ENCODE measurements around the gene TTC39B. TPM values are rescaled to one million over a fixed set of nuclear protein-coding genes. Genes with fewer than 3 reads are reported as not detected.
"Not testable (repeated sequence)": the region's sequence is repeated elsewhere in the genome, so short reads cannot be mapped to it uniquely, and the experiment has no call there.

Gene TTC39B
- total and polyA plus RNA-seq, 7 donors = 0.18 to 13.1 (median 1.8) TPM

- intact Hi-C loops (cut with DNase I) = no loop called here
- 71 to 97% (median 94%) methylated on average over 2 of the region's 2 CpGs for WGBS, 3 donors
Observed at GRCh38 chr9:15235658-15236057, 71.4 kb downstream of the TTC39B start.

DNA sequence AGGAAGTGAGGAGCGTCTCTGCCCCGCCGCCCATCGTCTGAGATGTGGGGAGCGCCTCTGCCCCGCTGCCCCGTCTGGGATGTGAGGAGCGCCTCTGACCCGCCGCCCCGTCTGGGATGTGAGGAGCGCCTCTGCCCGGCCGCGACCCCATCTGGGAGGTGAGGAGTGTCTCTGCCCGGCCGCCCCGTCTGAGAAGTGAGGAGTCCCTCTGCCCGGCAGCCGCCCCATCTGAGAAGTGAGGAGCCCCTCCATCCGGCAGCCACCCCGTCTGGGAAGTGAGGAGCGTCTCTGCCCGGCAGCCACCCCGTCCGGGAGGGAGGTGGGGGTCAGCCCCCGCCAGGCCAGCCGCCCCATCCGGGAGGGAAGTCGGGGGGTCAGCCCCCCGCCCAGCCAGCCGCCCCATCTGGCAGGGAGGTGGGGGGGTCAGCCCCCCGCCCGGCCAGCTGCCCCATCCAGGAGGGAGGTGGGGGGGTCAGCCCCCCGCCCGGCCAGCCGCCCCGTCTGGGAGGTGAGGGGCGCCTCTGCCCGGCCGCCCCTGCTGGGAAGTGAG, 73.0 kb downstream of the TTC39B start:
- not testable (repeated sequence) for DNase-seq

More at GRCh38 chr9:15235658-15236057, 71.4 kb downstream of the TTC39B start:
- ATAC-seq (no peak), DNase-seq (no peak)
- Histone ChIP-seq H3K4me1 (no peaks in the 10 kb centered on the region), H3K36me3 (ENCODE audit: insufficient read depth in 1 of 2, low read depth in 1 of 2) (no peaks in the 10 kb centered on the region), H3K9me3 (peaks cover 3% of the 10 kb centered on the region), H3K4me3 (no peak overlapping the region), H3K27ac (no peak overlapping the region), H3K27me3 (ENCODE audit: insufficient read depth in 3 of 3, low read length in 2 of 3) (no peaks in the 10 kb centered on the region)
- TF ChIP-seq, protein P1, sequence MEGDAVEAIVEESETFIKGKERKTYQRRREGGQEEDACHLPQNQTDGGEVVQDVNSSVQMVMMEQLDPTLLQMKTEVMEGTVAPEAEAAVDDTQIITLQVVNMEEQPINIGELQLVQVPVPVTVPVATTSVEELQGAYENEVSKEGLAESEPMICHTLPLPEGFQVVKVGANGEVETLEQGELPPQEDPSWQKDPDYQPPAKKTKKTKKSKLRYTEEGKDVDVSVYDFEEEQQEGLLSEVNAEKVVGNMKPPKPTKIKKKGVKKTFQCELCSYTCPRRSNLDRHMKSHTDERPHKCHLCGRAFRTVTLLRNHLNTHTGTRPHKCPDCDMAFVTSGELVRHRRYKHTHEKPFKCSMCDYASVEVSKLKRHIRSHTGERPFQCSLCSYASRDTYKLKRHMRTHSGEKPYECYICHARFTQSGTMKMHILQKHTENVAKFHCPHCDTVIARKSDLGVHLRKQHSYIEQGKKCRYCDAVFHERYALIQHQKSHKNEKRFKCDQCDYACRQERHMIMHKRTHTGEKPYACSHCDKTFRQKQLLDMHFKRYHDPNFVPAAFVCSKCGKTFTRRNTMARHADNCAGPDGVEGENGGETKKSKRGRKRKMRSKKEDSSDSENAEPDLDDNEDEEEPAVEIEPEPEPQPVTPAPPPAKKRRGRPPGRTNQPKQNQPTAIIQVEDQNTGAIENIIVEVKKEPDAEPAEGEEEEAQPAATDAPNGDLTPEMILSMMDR (IDR thresholded peaks at IDR 0.05) = no peak

GRCh38 chr9:15232706-15233280, 74.2 kb downstream of the TTC39B start:
- DNase-seq; intact Hi-C loops (cut with DNase I); H3K9me3 ChIP-seq; H3K4me1 ChIP-seq; H3K27ac ChIP-seq; H3K27me3 ChIP-seq (ENCODE audit: insufficient read depth in 3 of 3, low read length in 2 of 3); H3K4me3 ChIP-seq; ATAC-seq; H3K36me3 ChIP-seq (ENCODE audit: insufficient read depth in 1 of 2, low read depth in 1 of 2): not testable (repeated sequence)
- WGBS, 3 donors = 95 to 98% (median 97%) methylated on average over 26 to 29 of the region's 29 CpGs

More for the DNA sequence above, 73.0 kb downstream of the TTC39B start:
- ATAC-seq; H3K27ac ChIP-seq; intact Hi-C loops (cut with DNase I); H3K4me3 ChIP-seq; H3K9me3 ChIP-seq; H3K27me3 ChIP-seq (ENCODE audit: insufficient read depth in 3 of 3, low read length in 2 of 3); H3K36me3 ChIP-seq (ENCODE audit: insufficient read depth in 1 of 2, low read depth in 1 of 2); H3K4me1 ChIP-seq: not testable (repeated sequence)
- 93 to 96% (median 95%) methylated on average over 10 to 34 of the region's 41 CpGs for WGBS, 3 donors

DNA sequence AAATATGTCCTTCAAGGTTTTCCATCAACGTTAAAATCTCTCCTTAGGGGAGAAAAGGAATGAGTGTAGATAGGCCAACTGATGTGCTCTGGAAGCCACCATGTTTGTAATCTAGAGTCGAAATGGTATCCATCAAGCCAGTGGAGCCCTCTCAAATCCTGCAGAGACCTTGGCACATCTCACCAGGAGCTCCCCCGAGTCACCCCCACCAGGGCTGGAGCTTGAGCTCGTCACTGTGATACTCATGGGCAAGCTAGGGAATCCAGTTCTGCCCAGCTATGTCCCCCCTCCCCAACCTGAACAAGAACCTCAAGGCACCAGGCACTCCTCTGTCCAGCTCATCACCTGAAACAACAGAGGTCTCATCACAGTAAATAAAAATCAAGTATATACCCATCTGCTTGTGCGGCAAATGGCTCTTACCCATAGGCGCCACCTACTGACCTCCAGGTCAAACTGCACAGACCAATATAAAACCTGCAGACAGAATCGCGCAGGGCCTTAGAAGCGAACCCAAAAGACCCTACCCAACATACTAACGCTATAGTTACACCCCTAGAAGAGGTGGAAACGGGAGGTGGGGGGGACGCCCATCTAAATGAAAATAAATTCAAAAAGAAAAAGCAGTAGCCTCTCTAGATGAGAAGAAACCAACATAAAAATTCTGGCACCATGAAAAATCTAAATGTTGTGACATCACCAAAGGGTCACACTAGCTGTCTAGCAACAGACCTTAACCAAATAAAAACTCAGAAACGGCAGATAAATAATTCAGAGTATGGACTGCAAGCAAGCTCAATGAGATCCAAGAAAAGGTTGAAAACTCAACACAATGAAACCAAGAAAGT, 75.0 kb downstream of the TTC39B start:
- 65 to 69% (median 66%) methylated on average over 13 of the region's 13 CpGs for WGBS, 3 donors
- Histone ChIP-seq H3K27ac (no peak overlapping the region), H3K36me3 (ENCODE audit: insufficient read depth in 1 of 2, low read depth in 1 of 2) (no peaks in the 10 kb centered on the region), H3K4me1 (no peaks in the 10 kb centered on the region), H3K9me3 (no peaks in the 10 kb centered on the region), H3K27me3 (ENCODE audit: insufficient read depth in 3 of 3, low read length in 2 of 3) (no peaks in the 10 kb centered on the region), H3K4me3 (no peak overlapping the region)
- intact Hi-C loops (cut with DNase I) = no loop called here
- DNase-seq = no peak
- ATAC-seq = no peak
- TF ChIP-seq, protein P1 (IDR thresholded peaks at IDR 0.05) = peak; percentile 11

- 88 to 91% (median 91%) methylated on average over 5 of the region's 5 CpGs for WGBS, 3 donors
- no peak overlapping the region for H3K27ac ChIP-seq
- no peaks in the 10 kb centered on the region for H3K4me1 ChIP-seq
- ATAC-seq = no peak
- H3K36me3 ChIP-seq (ENCODE audit: insufficient read depth in 1 of 2, low read depth in 1 of 2) = no peaks in the 10 kb centered on the region
- TF ChIP-seq, protein P1 (IDR thresholded peaks at IDR 0.05) = no peak
- no peak for DNase-seq
- intact Hi-C loops (cut with DNase I) = no loop called here
- no peaks in the 10 kb centered on the region for H3K9me3 ChIP-seq
- no peak overlapping the region for H3K4me3 ChIP-seq
- no peaks in the 10 kb centered on the region for H3K27me3 ChIP-seq (ENCODE audit: insufficient read depth in 3 of 3, low read length in 2 of 3)
Observed at GRCh38 chr9:15229409-15229808, 77.6 kb downstream of the TTC39B start.
